GM21515 (cell line): ENCODE data around the gene DNM3.
A peak's percentile ranks its signal among the peaks of the same experiment; 100 is the strongest.

ENCODE experiments used
- ATAC-seq: cut with Tn5 transposase; IDR thresholded peaks from one replicate; pipeline ENCODE4 v1.9.1; 2021; ENCODE audit not compliant: unreplicated experiment

The DNM3 gene

DNA sequence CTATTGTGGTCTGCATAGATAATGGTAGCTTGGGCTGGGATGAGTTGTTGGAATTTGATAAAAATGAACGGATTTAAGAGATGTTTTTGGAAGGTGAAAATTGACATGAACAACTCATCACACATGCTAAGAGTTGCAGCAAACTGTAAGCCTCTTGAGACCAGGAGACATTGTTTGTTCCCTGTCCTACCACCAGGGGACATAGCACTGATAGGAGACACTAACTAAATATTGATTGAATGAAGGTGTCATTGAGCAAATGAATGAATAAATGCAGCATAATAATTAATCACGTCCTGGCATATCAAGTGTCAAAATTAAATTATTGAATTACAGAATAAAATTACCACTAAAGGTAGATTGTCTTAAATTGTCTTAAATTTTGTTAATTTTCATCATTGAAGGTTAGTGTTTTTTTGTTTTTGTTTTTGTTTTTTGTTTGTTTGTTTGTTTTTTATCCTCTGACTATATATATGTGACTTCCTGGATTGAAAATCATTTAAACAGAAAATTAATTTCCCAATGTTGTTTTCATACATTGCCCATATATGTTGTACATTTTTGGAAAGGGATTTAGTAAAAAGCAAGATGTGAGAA is 293.9 kb downstream of the DNM3 start:
- ATAC-seq = no peak

- no peak for ATAC-seq
Measured at GRCh38 chr1:172135978-172136610, 294.8 kb downstream of the DNM3 start.

DNA sequence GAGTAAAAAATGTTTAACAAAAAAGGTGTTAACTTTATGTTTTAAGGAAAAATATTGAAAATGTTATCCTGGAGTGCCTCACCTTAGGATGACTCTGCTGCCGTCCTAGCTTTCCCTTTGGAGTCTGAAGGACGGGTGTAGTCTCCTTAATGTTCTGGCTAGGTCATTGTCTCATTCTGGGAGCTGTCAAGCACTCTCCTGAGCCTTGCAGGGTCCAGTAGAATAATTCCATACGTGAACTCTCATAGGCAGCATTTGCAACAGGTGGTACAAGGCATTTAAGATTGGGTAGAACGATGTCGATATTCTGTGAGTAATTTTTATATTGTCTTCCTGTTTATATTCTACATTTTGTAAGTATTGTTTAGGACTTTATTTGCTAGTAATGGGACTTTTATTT is 295.6 kb downstream of the DNM3 start:
- ATAC-seq = no peak

GRCh38 chr1:172137703-172138454 is 296.6 kb downstream of the DNM3 start:
- no peak for ATAC-seq

DNA sequence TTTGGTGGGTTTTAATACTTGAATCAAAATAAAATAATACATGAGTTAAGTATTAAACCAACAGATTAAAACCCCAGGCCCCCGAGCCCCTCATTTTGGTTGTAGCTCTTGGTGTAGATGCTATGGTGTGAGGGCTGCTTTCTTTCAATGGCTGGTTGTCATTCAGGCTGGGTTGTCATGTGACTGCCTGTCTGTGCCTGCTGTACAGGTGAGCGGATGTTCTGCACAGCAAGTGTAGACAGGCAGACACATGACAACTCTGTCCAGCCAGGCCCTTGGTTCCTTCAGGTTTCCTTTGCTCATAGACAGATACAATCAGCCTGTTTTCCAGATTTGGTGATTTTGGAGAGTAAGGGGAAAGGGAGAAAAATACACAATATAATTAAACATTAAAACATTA is 297.3 kb downstream of the DNM3 start:
- ATAC-seq = no peak

DNA sequence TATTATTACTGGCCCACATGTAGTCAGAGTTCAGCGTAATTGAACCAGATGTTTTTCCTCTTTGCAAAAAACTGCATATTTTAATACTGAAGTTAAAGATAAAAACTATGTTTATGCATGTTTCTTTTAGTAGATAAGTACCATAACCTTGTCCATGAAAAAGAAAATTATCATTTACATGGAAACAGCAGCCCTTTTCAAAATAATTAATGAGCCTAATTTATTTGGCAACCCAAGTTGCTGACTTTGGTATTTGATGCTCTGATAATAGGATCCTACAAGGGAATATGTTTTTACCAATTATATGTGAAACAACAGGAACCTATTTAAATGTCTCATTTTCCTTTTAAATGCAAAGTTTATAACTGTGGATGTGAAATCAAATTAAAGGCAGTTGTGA is 297.9 kb downstream of the DNM3 start:
- no peak for ATAC-seq

GRCh38 chr1:172140072-172140471 is 298.8 kb downstream of the DNM3 start:
- ATAC-seq = no peak

- ATAC-seq = no peak
Measured at GRCh38 chr1:172140591-172140990, 299.3 kb downstream of the DNM3 start.

GRCh38 chr1:172141341-172141881 is 300.1 kb downstream of the DNM3 start:
- ATAC-seq = no peak

GRCh38 chr1:172142324-172142723 is 301.0 kb downstream of the DNM3 start:
- ATAC-seq = no peak

GRCh38 chr1:172143384-172144055 is 302.2 kb downstream of the DNM3 start:
- no peak for ATAC-seq

- no peak for ATAC-seq
Measured at GRCh38 chr1:172144445-172145061, 303.3 kb downstream of the DNM3 start.

GRCh38 chr1:172145231-172145651 is 303.9 kb downstream of the DNM3 start:
- no peak for ATAC-seq

GRCh38 chr1:172145656-172146055 is 304.4 kb downstream of the DNM3 start:
- no peak for ATAC-seq

DNA sequence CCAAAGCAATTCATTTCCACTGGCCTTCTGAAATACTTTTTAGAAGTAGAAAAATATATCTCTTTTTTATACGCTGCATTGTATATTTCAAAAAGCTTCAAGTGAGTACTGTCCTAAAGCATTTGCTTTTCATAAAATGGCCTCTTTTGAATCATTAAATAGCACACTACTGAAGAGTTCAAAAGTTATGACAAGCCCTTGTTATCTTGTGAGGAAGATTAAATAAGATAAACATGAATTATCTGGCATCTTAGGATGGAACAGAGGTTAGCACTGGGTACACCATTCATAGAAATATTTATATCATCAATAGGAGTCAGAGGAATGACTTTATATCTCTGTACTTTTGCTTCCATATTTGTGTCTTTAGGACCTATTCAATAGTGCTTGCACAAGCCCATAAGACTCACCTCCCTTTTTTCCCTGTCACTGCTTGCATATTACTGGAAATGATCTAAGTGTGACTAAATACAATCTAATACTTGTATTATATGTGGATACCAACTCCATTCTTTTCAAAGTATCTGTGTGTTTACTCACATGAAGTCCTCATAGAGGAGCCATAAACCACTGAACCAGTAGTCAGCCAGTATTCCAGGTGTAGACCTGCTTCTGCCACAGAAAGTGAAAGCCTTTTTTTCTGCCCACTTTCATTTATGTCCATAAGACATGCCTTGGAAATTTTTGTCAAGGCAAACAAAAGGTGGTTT is 305.0 kb downstream of the DNM3 start:
- no peak for ATAC-seq

- ATAC-seq = no peak
Measured at GRCh38 chr1:172147541-172147940, 306.2 kb downstream of the DNM3 start.

DNA sequence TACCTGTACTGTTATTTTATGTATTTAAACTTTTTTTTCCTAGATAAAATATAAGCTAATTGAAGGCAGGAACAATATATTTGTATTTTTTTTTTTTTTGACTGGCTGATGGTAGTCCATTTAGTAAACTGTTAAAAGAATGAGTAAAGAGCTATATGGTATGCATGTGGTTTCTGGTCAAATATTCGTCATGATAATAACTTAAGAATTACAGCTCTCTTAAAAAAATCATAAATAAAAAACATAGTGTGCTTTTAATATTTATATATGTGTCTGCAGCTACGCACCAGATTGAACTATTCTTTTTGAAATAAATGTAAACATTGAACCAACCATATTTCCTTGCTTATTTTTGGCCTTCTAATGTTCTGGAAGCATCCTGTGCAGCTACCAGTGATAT is 306.9 kb downstream of the DNM3 start:
- ATAC-seq = no peak

DNA sequence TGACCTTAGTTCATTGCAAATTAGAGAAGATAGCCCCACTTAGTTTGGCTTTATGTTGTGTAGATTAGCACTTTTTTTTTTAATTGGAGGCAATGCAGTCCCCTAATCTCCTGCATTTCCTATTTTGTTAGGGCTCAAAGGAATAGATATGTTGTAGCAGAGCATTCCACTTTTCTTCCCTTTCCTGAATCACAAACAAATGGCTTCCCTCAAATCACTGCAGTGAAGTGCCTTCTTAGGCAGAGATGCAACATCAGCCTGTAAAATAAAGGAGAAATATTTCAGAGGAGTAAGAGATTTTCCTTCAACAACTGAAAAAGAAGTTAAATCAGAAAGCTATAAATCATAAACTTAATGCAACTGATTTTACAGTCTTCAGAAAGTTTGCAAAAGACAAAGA is 307.4 kb downstream of the DNM3 start:
- ATAC-seq = no peak

DNA sequence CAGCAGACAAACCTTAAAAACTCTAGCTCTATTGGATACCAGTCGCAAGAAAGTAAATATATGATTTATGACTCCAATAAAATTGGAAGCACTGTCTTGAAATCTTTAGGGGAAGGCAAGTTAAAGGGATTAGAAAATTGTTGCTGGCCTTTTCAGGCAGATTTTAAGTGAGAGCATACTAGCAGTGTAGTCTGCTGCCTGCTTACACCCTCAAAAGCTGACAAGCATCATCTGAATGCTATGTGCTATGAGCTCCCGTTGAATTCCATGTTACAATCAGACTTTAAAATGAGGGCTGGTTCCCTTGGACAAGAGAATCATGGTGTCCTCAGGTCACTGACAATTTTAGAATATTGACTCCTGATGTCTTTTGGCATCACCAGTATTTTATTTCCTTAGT is 308.0 kb downstream of the DNM3 start:
- ATAC-seq = no peak

DNA sequence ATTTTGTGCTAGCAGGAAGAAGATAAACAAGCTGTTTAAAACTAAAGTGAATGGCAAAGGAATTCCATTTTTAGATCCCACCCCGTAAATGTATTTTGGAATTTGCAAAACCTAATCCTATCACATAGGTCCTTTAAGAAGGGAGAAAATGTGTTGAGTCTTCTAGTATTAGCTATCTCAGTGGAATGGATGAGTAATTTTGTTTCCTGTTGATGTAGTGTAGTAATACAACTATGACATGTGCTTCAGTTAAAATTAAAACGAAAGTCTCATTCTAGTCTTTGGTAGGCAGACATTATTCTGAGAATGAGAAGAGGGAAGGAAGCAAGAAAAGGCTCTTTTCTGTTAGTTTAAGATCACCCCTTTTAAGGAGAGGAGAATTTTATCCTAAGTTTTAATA is 313.3 kb downstream of the DNM3 start:
- ATAC-seq = peak; percentile 72
